Karpas-422 (cell line): ENCODE measurements around the gene OR2T35. TPM values are rescaled to one million over a fixed set of nuclear protein-coding genes. Genes with fewer than 3 reads are reported as not detected.
"Not testable (repeated sequence)": the region's sequence is repeated elsewhere in the genome, so short reads cannot be mapped to it uniquely, and the experiment has no call there.

Experiments
- DNase-seq: peaks from one replicate; pipeline ENCODE4 v3.0.0-alpha.2; 2015
- H2AFZ ChIP-seq: fragments of 200-600 bp; sonication (generic); 2 replicates; pipeline ENCODE4 v1.6.1; 2014; ENCODE audit warnings: antibody characterized with exemption, low read length, mixed read lengths
- H3K27ac ChIP-seq: fragments of 200-600 bp; sonication (generic); 2 replicates; pipeline ENCODE4 v1.5.1; 2014; ENCODE audit warnings: mild to moderate bottlenecking, low read length, moderate library complexity
- H3K27me3 ChIP-seq: fragments of 200-600 bp; sonication (generic); 2 replicates; pipeline ENCODE4 v1.6.1; 2014; ENCODE audit warnings: low read length, mixed read lengths
- H3K36me3 ChIP-seq: fragments of 200-600 bp; sonication (generic); 2 replicates; pipeline ENCODE4 v1.6.1; 2014; ENCODE audit warnings: low read length, mixed read lengths; ENCODE audit not compliant: insufficient read depth
- H3K4me1 ChIP-seq: fragments of 200-600 bp; sonication (generic); 2 replicates; pipeline ENCODE4 v1.6.1; 2014; ENCODE audit warnings: mild to moderate bottlenecking, low read length, mixed read lengths
- H3K4me2 ChIP-seq: fragments of 200-600 bp; sonication (generic); 2 replicates; pipeline ENCODE4 v1.6.1; 2014; ENCODE audit warnings: low read length, low read depth, mild to moderate bottlenecking; ENCODE audit not compliant: poor library complexity, severe bottlenecking
- H3K4me3 ChIP-seq: fragments of 200-600 bp; sonication (generic); 2 replicates; pipeline ENCODE4 v1.5.1; 2014; ENCODE audit warnings: mild to moderate bottlenecking, antibody characterized with exemption, low read length, mixed read lengths
- H3K79me2 ChIP-seq: fragments of 200-600 bp; sonication (generic); 2 replicates; pipeline ENCODE4 v1.6.1; 2014; ENCODE audit warnings: mild to moderate bottlenecking, low read length, mixed read lengths
- H3K9ac ChIP-seq: fragments of 200-600 bp; sonication (generic); 2 replicates; pipeline ENCODE4 v1.6.0; 2014; ENCODE audit warnings: low read length
- H3K9me2 ChIP-seq: fragments of 200-600 bp; sonication (generic), shearing (Covaris generic); replicated peaks from 2 replicates; pipeline ENCODE4 v1.6.0; 2014; ENCODE audit warnings: mild to moderate bottlenecking, low read length, moderate library complexity; ENCODE audit not compliant: insufficient read depth
- H3K9me3 ChIP-seq: fragments of 300-700, 200-600 bp; sonication (generic); 2 replicates; pipeline ENCODE4 v1.6.1; 2014; ENCODE audit warnings: low read length, mixed read lengths
- H4K20me1 ChIP-seq: fragments of 200-600 bp; sonication (generic); 2 replicates; pipeline ENCODE4 v1.6.1; 2014; ENCODE audit warnings: mild to moderate bottlenecking, antibody characterized with exemption, low read length, low read depth; ENCODE audit not compliant: insufficient read depth
- total RNA-seq: library from RNA; depleted of rRNA; stranded (reverse); fragments of >200 nt; shearing (Covaris generic); gene quantifications from 2 replicates; pipeline ENCODE4 v1.2.3, GENCODE V29; 2014; ENCODE audit warnings: low replicate concordance; rRNA removed

Gene OR2T35, protein sequence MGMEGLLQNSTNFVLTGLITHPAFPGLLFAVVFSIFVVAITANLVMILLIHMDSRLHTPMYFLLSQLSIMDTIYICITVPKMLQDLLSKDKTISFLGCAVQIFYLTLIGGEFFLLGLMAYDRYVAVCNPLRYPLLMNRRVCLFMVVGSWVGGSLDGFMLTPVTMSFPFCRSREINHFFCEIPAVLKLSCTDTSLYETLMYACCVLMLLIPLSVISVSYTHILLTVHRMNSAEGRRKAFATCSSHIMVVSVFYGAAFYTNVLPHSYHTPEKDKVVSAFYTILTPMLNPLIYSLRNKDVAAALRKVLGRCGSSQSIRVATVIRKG
- total RNA-seq, result not detected in 2 replicates

DNA sequence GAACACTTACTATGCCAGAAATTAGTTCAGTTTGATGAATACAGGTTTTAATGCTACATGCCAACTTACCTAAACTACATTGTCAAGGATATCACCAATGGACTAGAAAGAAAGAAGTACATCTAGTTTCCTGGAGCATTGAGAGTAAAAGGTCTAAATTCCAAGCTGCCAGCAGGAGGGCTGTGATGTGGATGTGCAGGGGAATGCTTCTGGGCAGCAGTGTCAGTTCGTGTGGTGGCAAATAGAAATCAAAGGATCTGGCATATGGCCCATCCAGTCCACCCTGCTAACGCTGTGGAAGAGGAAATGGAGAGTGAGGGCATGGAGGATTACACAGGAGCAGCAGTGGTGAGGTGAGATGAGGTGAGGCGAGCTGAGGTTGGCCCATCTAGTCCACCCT lies at the start of gene OR2T35:
Gene OR2T35, minus strand, starts transcription at position 101 of the 400 bp plus-strand sequence. CDS start 6,020 bp downstream, outside the sequence.
- not testable (repeated sequence) for H3K27ac ChIP-seq, H2AFZ ChIP-seq, H3K9me3 ChIP-seq, H3K36me3 ChIP-seq, H3K79me2 ChIP-seq, H3K4me3 ChIP-seq, H3K9ac ChIP-seq, H3K4me2 ChIP-seq, DNase-seq, H3K9me2 ChIP-seq, H3K27me3 ChIP-seq, H4K20me1 ChIP-seq, H3K4me1 ChIP-seq

DNA sequence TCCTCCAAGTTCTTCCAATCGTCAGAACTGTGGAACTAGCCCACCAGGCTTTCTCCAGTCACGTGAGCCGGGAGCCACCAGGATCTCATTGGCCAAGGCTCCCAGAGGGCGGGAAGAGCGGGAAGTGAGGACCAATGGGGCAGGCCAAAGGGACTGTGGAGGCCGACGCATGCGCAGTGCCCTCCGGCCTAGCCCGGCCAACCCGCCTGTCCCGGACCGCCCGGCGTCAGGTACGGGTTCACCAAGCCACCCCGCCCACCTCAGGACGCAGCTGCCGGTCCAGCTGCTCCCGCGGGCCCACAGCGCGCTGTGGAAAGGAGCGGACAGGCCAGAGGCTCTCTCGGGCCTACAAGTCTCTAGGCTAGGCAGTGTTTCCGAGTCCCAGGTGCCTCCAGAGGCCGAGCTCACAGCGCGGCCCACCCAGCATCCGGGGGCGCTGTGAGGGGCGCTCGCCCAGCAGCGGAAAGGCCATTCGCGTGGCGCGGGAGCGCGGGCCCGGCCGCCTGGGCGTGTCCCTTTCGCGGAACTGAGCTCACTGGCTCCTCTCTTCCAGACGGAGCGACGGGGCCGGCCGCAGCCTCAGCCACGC lies 46.6 kb upstream of the OR2T35 start:
- Histone ChIP-seq H2AFZ (no peak overlapping the region), H3K27ac (no peak overlapping the region), H3K4me3 (no peak overlapping the region), H3K27me3 (no peaks in the 10 kb centered on the region), H3K36me3 (no peaks in the 10 kb centered on the region), H3K9me2 (no peaks in the 10 kb centered on the region), H3K4me1 (peaks cover 7% of the 10 kb centered on the region), H3K4me2 (no peak overlapping the region), H3K9me3 (no peaks in the 10 kb centered on the region), H4K20me1 (no peaks in the 10 kb centered on the region), H3K79me2 (no peaks in the 10 kb centered on the region), H3K9ac (no peak overlapping the region)
- no peak for DNase-seq

DNA sequence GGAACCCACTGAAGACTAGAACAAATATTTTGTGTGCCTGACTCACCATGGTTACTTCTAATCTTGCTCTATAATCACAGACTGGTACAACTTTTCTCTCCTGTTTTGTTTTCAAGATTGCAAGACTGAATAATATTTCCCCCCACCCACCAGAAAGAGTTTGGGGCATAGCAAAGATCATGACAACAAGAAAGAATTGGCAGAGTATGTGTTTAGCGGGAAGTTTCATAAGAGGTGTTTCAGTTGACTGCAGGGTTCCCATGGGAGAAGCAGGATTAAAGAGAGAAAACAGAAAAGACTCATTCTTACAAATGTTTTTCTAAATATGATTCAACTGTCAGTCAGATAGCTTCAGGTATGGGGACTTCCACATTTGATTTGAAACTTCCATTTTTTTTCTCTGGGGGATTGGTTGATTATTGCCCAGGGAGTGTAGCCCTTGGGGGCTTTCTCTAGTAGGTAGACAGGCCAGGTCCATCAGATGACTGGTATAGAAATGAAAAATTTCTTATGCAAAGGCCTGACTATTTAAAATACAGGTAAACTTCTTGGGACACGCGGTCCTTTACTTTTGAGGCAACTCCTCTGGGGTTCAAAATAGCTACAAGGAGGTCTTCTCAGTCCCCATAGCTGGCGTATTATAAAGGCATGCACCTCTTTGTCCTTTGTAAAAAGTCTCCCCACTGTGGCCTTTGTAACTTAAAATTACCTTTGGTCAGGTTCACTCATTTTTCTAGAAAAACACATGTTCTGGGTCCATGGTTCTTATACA lies 43.6 kb upstream of the OR2T35 start:
- Histone ChIP-seq H3K9me3 (no peaks in the 10 kb centered on the region), H3K9ac (no peak overlapping the region), H3K27me3 (no peaks in the 10 kb centered on the region), H3K4me2 (no peak overlapping the region), H3K36me3 (no peaks in the 10 kb centered on the region), H3K27ac (no peak overlapping the region), H3K4me3 (no peak overlapping the region), H3K79me2 (no peaks in the 10 kb centered on the region), H3K9me2 (no peaks in the 10 kb centered on the region), H3K4me1 (0 out of 2 replicates have a peak, but pooled peaks cover 3% of the 10 kb centered on the region), H2AFZ (no peak overlapping the region), H4K20me1 (no peaks in the 10 kb centered on the region)
- no peak for DNase-seq

DNA sequence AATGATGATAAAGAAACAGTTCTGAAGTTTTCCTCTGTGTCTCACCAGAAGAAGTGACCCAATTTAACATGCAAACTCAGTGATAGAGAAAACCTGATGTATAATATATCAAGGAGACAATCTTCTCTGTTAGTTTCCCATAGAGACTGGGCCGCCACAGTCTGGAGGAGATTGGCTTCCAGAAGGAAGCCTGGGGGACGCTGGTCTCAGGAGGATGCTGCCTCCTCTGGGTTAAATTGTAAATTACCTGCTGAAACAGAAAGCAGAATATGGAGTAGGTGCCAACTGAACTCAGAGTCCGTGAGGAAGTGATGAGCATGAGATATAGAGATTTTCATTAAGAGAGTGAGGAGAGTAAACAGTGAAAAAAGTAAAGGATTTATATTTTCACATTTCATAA lies 41.7 kb upstream of the OR2T35 start:
- no peaks in the 10 kb centered on the region for H3K9me3 ChIP-seq
- H3K9ac ChIP-seq, result no peak overlapping the region
- no peak overlapping the region for H3K4me2 ChIP-seq
- 0 out of 2 replicates have a peak, but pooled peaks cover 3% of the 10 kb centered on the region for H3K4me1 ChIP-seq
- DNase-seq, result peak; percentile 71
- no peaks in the 10 kb centered on the region for H3K9me2 ChIP-seq
- H4K20me1 ChIP-seq, result no peaks in the 10 kb centered on the region
- no peak overlapping the region for H3K4me3 ChIP-seq
- H3K27ac ChIP-seq, result no peak overlapping the region
- H3K79me2 ChIP-seq, result no peaks in the 10 kb centered on the region
- no peaks in the 10 kb centered on the region for H3K36me3 ChIP-seq
- no peak overlapping the region for H2AFZ ChIP-seq
- no peaks in the 10 kb centered on the region for H3K27me3 ChIP-seq

DNA sequence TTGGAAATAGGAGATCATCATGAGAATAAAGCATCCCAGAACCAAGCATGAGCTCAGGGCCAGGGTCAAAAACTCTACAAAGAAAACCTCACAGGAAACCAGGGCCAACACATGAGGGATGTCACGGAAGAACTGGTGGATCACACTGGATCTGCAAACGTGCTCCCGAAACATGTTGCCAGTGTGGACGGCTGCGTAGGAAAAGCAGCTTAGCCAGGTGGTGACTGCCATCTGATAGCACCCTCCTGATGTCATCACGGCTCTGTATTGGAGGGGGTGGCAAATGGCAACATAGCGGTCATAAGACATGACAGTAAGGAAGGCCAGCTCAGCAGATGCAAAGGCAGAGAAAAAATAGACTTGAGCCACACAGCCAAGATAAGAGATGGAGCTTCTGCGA lies 36.6 kb upstream of the OR2T35 start:
- no peak for DNase-seq
- no peaks in the 10 kb centered on the region for H3K79me2 ChIP-seq
- no peak overlapping the region for H3K9ac ChIP-seq
- no peak overlapping the region for H3K4me3 ChIP-seq
- no peaks in the 10 kb centered on the region for H3K27me3 ChIP-seq
- no peaks in the 10 kb centered on the region for H3K4me1 ChIP-seq
- H3K36me3 ChIP-seq, result no peaks in the 10 kb centered on the region
- no peaks in the 10 kb centered on the region for H3K9me3 ChIP-seq
- no peak overlapping the region for H3K4me2 ChIP-seq
- no peak overlapping the region for H3K27ac ChIP-seq
- H3K9me2 ChIP-seq, result no peaks in the 10 kb centered on the region
- H2AFZ ChIP-seq, result no peak overlapping the region
- no peaks in the 10 kb centered on the region for H4K20me1 ChIP-seq

- no peak overlapping the region for H3K27ac ChIP-seq
- no peaks in the 10 kb centered on the region for H3K79me2 ChIP-seq
- no peaks in the 10 kb centered on the region for H4K20me1 ChIP-seq
- no peaks in the 10 kb centered on the region; the same call in 1 of the 2 replicates for H3K27me3 ChIP-seq
- no peaks in the 10 kb centered on the region for H3K9me2 ChIP-seq
- no peak overlapping the region for H3K4me2 ChIP-seq
- H3K4me1 ChIP-seq, result no peaks in the 10 kb centered on the region
- peaks cover 7% of the 10 kb centered on the region; the same call in 1 of the 2 replicates for H3K9me3 ChIP-seq
- DNase-seq, result no peak
- no peak overlapping the region for H3K4me3 ChIP-seq
- no peak overlapping the region for H2AFZ ChIP-seq
- H3K9ac ChIP-seq, result no peak overlapping the region
- H3K36me3 ChIP-seq, result no peaks in the 10 kb centered on the region
These were observed 24.9 kb upstream of the OR2T35 start for GRCh38 chr1:248670003-248670402.

GRCh38 chr1:248663453-248664328 lies 18.6 kb upstream of the OR2T35 start:
- DNase-seq, result not testable (repeated sequence)

More at GRCh38 chr1:248663453-248664328, 18.6 kb upstream of the OR2T35 start:
- not testable (repeated sequence) for H3K9ac ChIP-seq, H3K4me1 ChIP-seq, H3K27ac ChIP-seq, H3K36me3 ChIP-seq, H3K4me2 ChIP-seq, H3K79me2 ChIP-seq, H2AFZ ChIP-seq, H3K9me3 ChIP-seq, H3K9me2 ChIP-seq, H3K4me3 ChIP-seq, H3K27me3 ChIP-seq, H4K20me1 ChIP-seq
